Ishikawa (cell line): ENCODE results near the gene ADAMTS1.

ENCODE experiments used
- CEBPB ChIP-seq: IDR thresholded peaks from 2 replicates; pipeline ENCODE4 v1.6.1; 2012
- CREB1 ChIP-seq: IDR thresholded peaks from 2 replicates; pipeline ENCODE4 v1.6.1; 2012; ENCODE audit warnings: low read depth
- EGR1 ChIP-seq: IDR thresholded peaks from 2 replicates; pipeline ENCODE4 v1.6.1; 2012
- EP300 ChIP-seq: IDR thresholded peaks from 2 replicates; pipeline ENCODE4 v1.6.1; 2012; ENCODE audit warnings: borderline replicate concordance
- FOXM1 ChIP-seq: IDR thresholded peaks from 2 replicates; pipeline ENCODE4 v1.6.1; 2012; ENCODE audit warnings: low read depth, borderline replicate concordance
- NFIC ChIP-seq: IDR thresholded peaks from 2 replicates; pipeline ENCODE4 v1.6.1; 2012
- RAD21 ChIP-seq: IDR thresholded peaks from 2 replicates; pipeline ENCODE4 v1.6.1; 2012; ENCODE audit warnings: low read depth
- REST ChIP-seq: IDR thresholded peaks from 2 replicates; pipeline ENCODE4 v1.6.1; 2012; ENCODE audit warnings: low read depth, mild to moderate bottlenecking
- TAF1 ChIP-seq: IDR thresholded peaks from 2 replicates; pipeline ENCODE4 v1.6.1; 2012; ENCODE audit warnings: low read depth, mild to moderate bottlenecking
- TCF12 ChIP-seq: IDR thresholded peaks from 2 replicates; pipeline ENCODE4 v1.6.1; 2012; ENCODE audit warnings: low read depth
- TEAD4 ChIP-seq: IDR thresholded peaks from 2 replicates; pipeline ENCODE4 v1.6.1; 2012
- USF1 ChIP-seq: IDR thresholded peaks from 2 replicates; pipeline ENCODE4 v1.6.1; 2012
- YY1 ChIP-seq: IDR thresholded peaks from 2 replicates; pipeline ENCODE4 v1.6.1; 2012; ENCODE audit warnings: low read depth
- ZBTB7A ChIP-seq: IDR thresholded peaks from 2 replicates; pipeline ENCODE4 v1.6.1; 2012; ENCODE audit warnings: low read depth
- TF ChIP-seq, protein P1 (sequence below): IDR thresholded peaks from 2 replicates; pipeline ENCODE4 v1.6.1; 2012

Gene ADAMTS1

DNA sequence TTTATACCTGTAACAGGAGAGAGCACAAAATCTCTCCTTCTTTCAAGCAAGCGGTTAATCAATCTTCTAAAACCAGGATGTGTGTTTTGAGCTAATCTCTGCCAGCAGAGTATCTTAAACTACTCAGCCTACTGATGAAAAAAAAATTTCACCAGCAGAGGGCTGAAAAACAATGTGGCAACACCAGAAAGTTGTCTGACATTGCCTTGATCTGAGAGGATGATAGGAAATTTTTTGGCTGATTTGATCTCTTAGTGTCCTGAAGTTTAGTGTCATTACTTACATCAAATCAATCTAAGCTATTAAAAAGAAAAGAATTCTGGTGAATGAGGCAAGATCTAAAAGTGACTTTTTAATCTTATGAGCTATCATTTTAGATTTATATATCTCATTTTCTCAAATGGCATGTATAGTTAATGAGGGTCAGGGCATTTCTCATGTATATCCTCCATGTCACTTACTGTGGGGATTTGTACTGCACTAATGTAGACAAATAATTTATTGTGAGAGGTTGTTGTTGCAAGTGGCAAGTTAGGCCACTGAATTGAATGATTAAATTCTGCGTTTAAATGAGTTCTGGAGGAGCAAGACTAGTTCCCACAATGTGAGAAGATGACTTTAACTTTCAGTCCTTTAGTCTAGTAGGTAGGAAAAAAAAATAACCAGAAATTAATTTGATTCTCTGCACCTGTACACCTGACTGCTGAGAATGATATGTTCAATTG, 10.9 kb downstream of the ADAMTS1 start:
- TF ChIP-seq RAD21 (peak; percentile 4; the same call in 1 of the 2 replicates), EP300 (no peak), FOXM1 (no peak), REST (no peak), CEBPB (no peak), TAF1 (no peak), EGR1 (no peak), YY1 (no peak)
- TF ChIP-seq, protein P1, sequence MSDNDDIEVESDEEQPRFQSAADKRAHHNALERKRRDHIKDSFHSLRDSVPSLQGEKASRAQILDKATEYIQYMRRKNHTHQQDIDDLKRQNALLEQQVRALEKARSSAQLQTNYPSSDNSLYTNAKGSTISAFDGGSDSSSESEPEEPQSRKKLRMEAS, result no peak

- TF ChIP-seq EP300 (no peak), FOXM1 (no peak), TAF1 (no peak), TCF12 (no peak), USF1 (no peak), EGR1 (no peak), RAD21 (no peak), YY1 (no peak), REST (no peak), CREB1 (no peak), NFIC (no peak), CEBPB (no peak), ZBTB7A (no peak), TEAD4 (no peak)
- TF ChIP-seq, protein P1, result no peak
These were observed 11.7 kb downstream of the ADAMTS1 start for GRCh38 chr21:26833460-26833939.

- TF ChIP-seq TCF12, result no peak
- TF ChIP-seq, protein P1, result no peak
- no peak for TF ChIP-seq REST
- no peak for TF ChIP-seq CREB1
- no peak for TF ChIP-seq EGR1
- TF ChIP-seq NFIC, result no peak
- TF ChIP-seq ZBTB7A, result no peak
- TF ChIP-seq USF1, result no peak
- TF ChIP-seq TEAD4, result no peak
- TF ChIP-seq EP300, result no peak
- TF ChIP-seq RAD21, result no peak
- no peak for TF ChIP-seq CEBPB
- no peak for TF ChIP-seq FOXM1
- TF ChIP-seq YY1, result no peak
- no peak for TF ChIP-seq TAF1
These were observed 12.2 kb downstream of the ADAMTS1 start for GRCh38 chr21:26833011-26833410.

GRCh38 chr21:26832546-26832945, 12.7 kb downstream of the ADAMTS1 start:
- no peak for TF ChIP-seq TAF1
- no peak for TF ChIP-seq CREB1
- no peak for TF ChIP-seq YY1
- TF ChIP-seq TEAD4, result no peak
- no peak for TF ChIP-seq EP300
- no peak for TF ChIP-seq ZBTB7A
- TF ChIP-seq REST, result no peak
- TF ChIP-seq, protein P1, result no peak
- TF ChIP-seq EGR1, result no peak
